ENCODE measurements around the gene NLN. TPM values are rescaled to one million over a fixed set of nuclear protein-coding genes. Genes with fewer than 3 reads are reported as not detected.

NLN gene
- total and polyA plus RNA-seq, 2 donors (not counting 1 experiment from before 2014, with no cell fraction given): 1.7 to 6.8 TPM

DNA sequence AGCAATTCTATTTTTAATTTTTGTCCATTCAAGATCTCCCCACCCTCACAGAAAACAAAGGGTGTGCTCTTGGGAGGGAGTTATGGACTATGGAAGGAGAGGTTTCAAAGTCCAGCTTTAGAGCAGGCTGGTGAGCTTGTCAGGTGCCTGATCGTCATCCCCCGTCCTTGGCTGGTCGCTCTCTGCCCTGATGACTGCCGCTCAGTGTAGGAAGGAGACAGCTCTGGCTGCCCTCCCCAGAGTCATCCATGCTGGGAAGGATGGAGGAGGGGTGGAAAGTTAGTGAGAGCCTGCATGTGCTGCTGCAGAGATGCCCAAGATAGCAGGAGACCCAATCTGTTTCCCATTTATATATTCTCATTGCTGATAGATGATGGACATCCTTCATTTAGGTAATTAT lies 96.6 kb downstream of the NLN start:
- H3K27ac Mint-ChIP-seq: no peak overlapping the region
- intact Hi-C loops (cut with micrococcal nuclease): no loop called here
- Histone ChIP-seq H3K4me3 (ENCODE audit: control extremely low read depth in 1 of 5, extremely low read depth in 1 of 5, insufficient read depth in 1 of 5, low read depth in 2 of 5, low read length in 4 of 5) (no peak overlapping the region), H3K4me2 (replicated peaks; ENCODE audit: low read depth, low read length, poor library complexity, severe bottlenecking) (no peak overlapping the region), H3K4me1 (ENCODE audit: control insufficient read depth in 2 of 2, insufficient read depth in 2 of 2, low read length in 2 of 2) (peaks cover 12 to 13% of the 10 kb centered on the region in 2 donors), H3K27ac (ENCODE audit: low read length in 2 of 2) (no peak overlapping the region), H4K20me1 (ENCODE audit: control insufficient read depth, insufficient read depth, low read length, poor library complexity, severe bottlenecking) (no peaks in the 10 kb centered on the region), H2AFZ (ENCODE audit: insufficient read depth, low read depth, low read length, poor library complexity, severe bottlenecking) (no peak overlapping the region), H3K79me2 (ENCODE audit: control insufficient read depth, insufficient read depth, low read length) (no peaks in the 10 kb centered on the region), H3K27me3 (replicated peaks in 1 of 4; ENCODE audit: control extremely low read depth in 1 of 4, control insufficient read depth in 3 of 4, insufficient read depth in 4 of 4, low read length in 3 of 4) (no peaks in the 10 kb centered on the region), H3K36me3 (replicated peaks in 1 of 2; ENCODE audit: control extremely low read depth in 1 of 2, control insufficient read depth in 1 of 2, extremely low read depth in 1 of 2, insufficient read depth in 2 of 2, low read length in 1 of 2) (no peaks in the 10 kb centered on the region), H3K9ac (ENCODE audit: low read length) (no peak overlapping the region), H3K9me3 (ENCODE audit: control extremely low read depth in 1 of 3, control insufficient read depth in 2 of 3, insufficient read depth in 1 of 3, low read length in 2 of 3) (no peaks in the 10 kb centered on the region)
- no peak overlapping the region for H3K4me3 Mint-ChIP-seq
- peaks cover 10% of the 10 kb centered on the region for H3K4me1 Mint-ChIP-seq
- WGBS (ENCODE audit: insufficient coverage): 96% methylated on average over 4 of the region's 4 CpGs
- ATAC-seq (ENCODE audit: low read depth): no peak
- ChIA-PET POLR2A (no interaction called here), CTCF (no interaction called here)
- DNase-seq: no peak
- TF ChIP-seq, protein P1, sequence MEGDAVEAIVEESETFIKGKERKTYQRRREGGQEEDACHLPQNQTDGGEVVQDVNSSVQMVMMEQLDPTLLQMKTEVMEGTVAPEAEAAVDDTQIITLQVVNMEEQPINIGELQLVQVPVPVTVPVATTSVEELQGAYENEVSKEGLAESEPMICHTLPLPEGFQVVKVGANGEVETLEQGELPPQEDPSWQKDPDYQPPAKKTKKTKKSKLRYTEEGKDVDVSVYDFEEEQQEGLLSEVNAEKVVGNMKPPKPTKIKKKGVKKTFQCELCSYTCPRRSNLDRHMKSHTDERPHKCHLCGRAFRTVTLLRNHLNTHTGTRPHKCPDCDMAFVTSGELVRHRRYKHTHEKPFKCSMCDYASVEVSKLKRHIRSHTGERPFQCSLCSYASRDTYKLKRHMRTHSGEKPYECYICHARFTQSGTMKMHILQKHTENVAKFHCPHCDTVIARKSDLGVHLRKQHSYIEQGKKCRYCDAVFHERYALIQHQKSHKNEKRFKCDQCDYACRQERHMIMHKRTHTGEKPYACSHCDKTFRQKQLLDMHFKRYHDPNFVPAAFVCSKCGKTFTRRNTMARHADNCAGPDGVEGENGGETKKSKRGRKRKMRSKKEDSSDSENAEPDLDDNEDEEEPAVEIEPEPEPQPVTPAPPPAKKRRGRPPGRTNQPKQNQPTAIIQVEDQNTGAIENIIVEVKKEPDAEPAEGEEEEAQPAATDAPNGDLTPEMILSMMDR (IDR thresholded peaks at IDR 0.05): no peak
- no peak for TF ChIP-seq EZH2 (IDR thresholded peaks at IDR 0.05; ENCODE audit: borderline replicate concordance, insufficient read depth, low read depth, low read length, poor library complexity, severe bottlenecking)
- H3K9me3 Mint-ChIP-seq (ENCODE audit: insufficient read depth): no peaks in the 10 kb centered on the region
- no peaks in the 10 kb centered on the region for H3K27me3 Mint-ChIP-seq

GRCh38 chr5:65819215-65819904 lies 97.4 kb downstream of the NLN start:
- H3K4me1 ChIP-seq (ENCODE audit: control insufficient read depth in 2 of 2, insufficient read depth in 2 of 2, low read length in 2 of 2): peaks cover 12 to 13% of the 10 kb centered on the region in 2 donors
- WGBS (ENCODE audit: insufficient coverage): 25% methylated on average over 3 of the region's 3 CpGs
- no peak for TF ChIP-seq EZH2 (IDR thresholded peaks at IDR 0.05; ENCODE audit: borderline replicate concordance, insufficient read depth, low read depth, low read length, poor library complexity, severe bottlenecking)
- TF ChIP-seq, protein P1 (IDR thresholded peaks at IDR 0.05): no peak
- DNase-seq (no peak), ATAC-seq (ENCODE audit: low read depth) (no peak)
- H3K27me3 ChIP-seq (replicated peaks in 1 of 4; ENCODE audit: control extremely low read depth in 1 of 4, control insufficient read depth in 3 of 4, insufficient read depth in 4 of 4, low read length in 3 of 4): no peaks in the 10 kb centered on the region
- no peaks in the 10 kb centered on the region for H3K9me3 ChIP-seq (ENCODE audit: control extremely low read depth in 1 of 3, control insufficient read depth in 2 of 3, insufficient read depth in 1 of 3, low read length in 2 of 3)
- H3K4me1 Mint-ChIP-seq: peaks cover 10% of the 10 kb centered on the region
- H3K9ac ChIP-seq (ENCODE audit: low read length): no peak overlapping the region
- H3K36me3 ChIP-seq (replicated peaks in 1 of 2; ENCODE audit: control extremely low read depth in 1 of 2, control insufficient read depth in 1 of 2, extremely low read depth in 1 of 2, insufficient read depth in 2 of 2, low read length in 1 of 2): no peaks in the 10 kb centered on the region
- H3K4me3 Mint-ChIP-seq: no peak overlapping the region
- intact Hi-C loops (cut with micrococcal nuclease): no loop called here
- H3K27ac Mint-ChIP-seq: no peak overlapping the region
- H3K4me3 ChIP-seq (ENCODE audit: control extremely low read depth in 1 of 5, extremely low read depth in 1 of 5, insufficient read depth in 1 of 5, low read depth in 2 of 5, low read length in 4 of 5): no peak overlapping the region
- no peak overlapping the region for H3K4me2 ChIP-seq (replicated peaks; ENCODE audit: low read depth, low read length, poor library complexity, severe bottlenecking)
- H4K20me1 ChIP-seq (ENCODE audit: control insufficient read depth, insufficient read depth, low read length, poor library complexity, severe bottlenecking): no peaks in the 10 kb centered on the region
- H3K79me2 ChIP-seq (ENCODE audit: control insufficient read depth, insufficient read depth, low read length): no peaks in the 10 kb centered on the region
- no peak overlapping the region for H3K27ac ChIP-seq (ENCODE audit: low read length in 2 of 2)
- no peak overlapping the region for H2AFZ ChIP-seq (ENCODE audit: insufficient read depth, low read depth, low read length, poor library complexity, severe bottlenecking)
- no peaks in the 10 kb centered on the region for H3K9me3 Mint-ChIP-seq (ENCODE audit: insufficient read depth)
- no peaks in the 10 kb centered on the region for H3K27me3 Mint-ChIP-seq
- POLR2A ChIA-PET: no interaction called here
- CTCF ChIA-PET: no interaction called here

Data from B cell (primary cell).